Upper lobe of right lung (tissue), 1 donor: ENCODE data around the gene ZNF394. TPM values are rescaled to one million over a fixed set of nuclear protein-coding genes. Genes with fewer than 3 reads are reported as not detected.

Experiments
- ATAC-seq: fragments of 200-7000 bp; cut with Tn5 transposase; one replicate; pipeline ENCODE4 v1.9.1; 2020; ENCODE audit warnings: mild to moderate bottlenecking, moderate library complexity
- DNase-seq: peaks from one replicate; pipeline ENCODE4 v3.0.0-alpha.2; 2020
- H3K27ac ChIP-seq: fragments of 200-600 bp; one replicate; pipeline ENCODE4 v1.8.0; 2022
- H3K27me3 ChIP-seq: fragments of 200-600 bp; one replicate; pipeline ENCODE4 v1.8.0; 2022; ENCODE audit warnings: mild to moderate bottlenecking
- H3K36me3 ChIP-seq: fragments of 200-600 bp; one replicate; pipeline ENCODE4 v1.8.0; 2022
- H3K4me1 ChIP-seq: fragments of 200-600 bp; one replicate; pipeline ENCODE4 v1.8.0; 2022
- H3K4me3 ChIP-seq: fragments of 200-600 bp; one replicate; pipeline ENCODE4 v1.8.0; 2022; ENCODE audit warnings: mild to moderate bottlenecking
- H3K9me3 ChIP-seq: fragments of 200-600 bp; one replicate; pipeline ENCODE4 v1.8.0; 2022
- CTCF ChIP-seq: fragments of 200-600 bp; IDR thresholded peaks from one replicate; pipeline ENCODE4 v1.8.0; 2022; ENCODE audit warnings: antibody characterized with exemption
- intact Hi-C: fragments of 100-400 bp; cut with DNase I; formaldehyde crosslinking; loops from one replicate; pipeline ENCODE4 v1.11.0; 2022
- total RNA-seq: library from RNA; stranded (reverse); fragmentation: NEBNext Ultra II Directional; extraction: Animal tissue kit (Norgen Biotek cat#: 25700); gene quantifications from one replicate; pipeline ENCODE4 v1.2.1, GENCODE V29; 2021
- donor health status: DM: no; HTN: yes; CAD: no; lungs with severe emphysema.

Gene ZNF394
- total RNA-seq, 1 donor from 2014 or later, result 34.5 TPM

GRCh38 chr7:99540542-99540941, 40.5 kb upstream of the ZNF394 start:
- intact Hi-C loops, result no loop called here
- peaks cover 18% of the 10 kb centered on the region for H3K9me3 ChIP-seq
- DNase-seq (no peak), ATAC-seq (no peak)
- no peak overlapping the region for H3K4me3 ChIP-seq
- H3K27me3 ChIP-seq, result no peaks in the 10 kb centered on the region
- no peak overlapping the region for H3K27ac ChIP-seq
- H3K4me1 ChIP-seq, result no peaks in the 10 kb centered on the region
- H3K36me3 ChIP-seq, result no peaks in the 10 kb centered on the region
- no peak for TF ChIP-seq CTCF

DNA sequence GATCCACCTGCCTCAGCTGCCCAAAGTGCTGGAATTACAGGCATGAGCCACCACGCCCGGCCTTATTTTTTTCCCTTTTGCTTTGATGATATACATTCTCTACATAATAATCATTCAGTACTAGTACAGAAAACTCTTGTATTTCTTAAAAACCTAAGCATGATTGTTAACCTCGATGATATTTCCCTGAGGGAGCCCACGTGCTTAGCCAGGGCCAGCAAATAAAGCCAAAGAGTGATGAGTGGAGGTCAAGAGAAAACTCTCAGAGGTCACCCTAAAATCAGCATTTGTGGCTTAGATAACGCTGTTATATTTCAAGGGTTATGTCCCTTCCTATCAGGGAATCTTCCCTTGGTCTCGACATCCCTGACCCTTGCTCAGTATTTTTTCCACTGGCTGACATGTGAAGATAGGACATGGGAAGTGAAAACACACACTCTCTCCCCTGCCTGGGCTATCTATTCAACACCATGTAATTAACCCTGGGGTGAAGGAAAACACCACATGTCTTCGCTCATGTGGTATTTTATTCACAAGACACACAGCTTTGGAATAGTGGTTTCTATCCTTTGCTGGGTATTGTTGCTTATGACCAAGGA, 39.2 kb upstream of the ZNF394 start:
- H3K27ac ChIP-seq, result no peak overlapping the region
- DNase-seq (no peak), ATAC-seq (no peak)
- H3K36me3 ChIP-seq, result no peaks in the 10 kb centered on the region
- peaks cover 18% of the 10 kb centered on the region for H3K9me3 ChIP-seq
- no peaks in the 10 kb centered on the region for H3K27me3 ChIP-seq
- no peaks in the 10 kb centered on the region for H3K4me1 ChIP-seq
- intact Hi-C loops, result no loop called here
- no peak for TF ChIP-seq CTCF
- no peak overlapping the region for H3K4me3 ChIP-seq

DNA sequence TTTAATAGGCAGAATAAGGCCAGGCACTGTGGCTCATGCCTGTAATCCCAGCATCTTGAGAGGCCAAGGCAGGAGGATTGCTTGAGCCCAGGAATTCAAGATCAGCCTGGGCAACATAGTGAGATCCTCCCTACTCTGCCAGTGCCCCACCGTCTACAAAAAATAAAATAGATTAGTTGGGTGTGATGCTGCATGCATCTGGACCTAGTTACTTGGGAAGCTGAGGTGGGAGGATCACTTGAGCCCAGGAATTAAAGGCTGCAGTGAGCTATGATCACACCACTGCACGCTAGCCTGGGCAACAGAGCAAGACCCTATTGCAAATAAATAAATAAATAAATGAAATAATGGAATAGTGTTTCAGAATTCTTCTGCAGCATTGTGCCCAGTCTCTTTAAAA, 35.6 kb upstream of the ZNF394 start:
- Histone ChIP-seq H3K4me1 (no peaks in the 10 kb centered on the region), H3K36me3 (peaks cover 9% of the 10 kb centered on the region), H3K9me3 (peaks cover 26% of the 10 kb centered on the region), H3K4me3 (no peak overlapping the region), H3K27me3 (no peaks in the 10 kb centered on the region), H3K27ac (no peak overlapping the region)
- TF ChIP-seq CTCF, result no peak
- intact Hi-C loops, result no loop called here
- DNase-seq (no peak), ATAC-seq (no peak)

DNA sequence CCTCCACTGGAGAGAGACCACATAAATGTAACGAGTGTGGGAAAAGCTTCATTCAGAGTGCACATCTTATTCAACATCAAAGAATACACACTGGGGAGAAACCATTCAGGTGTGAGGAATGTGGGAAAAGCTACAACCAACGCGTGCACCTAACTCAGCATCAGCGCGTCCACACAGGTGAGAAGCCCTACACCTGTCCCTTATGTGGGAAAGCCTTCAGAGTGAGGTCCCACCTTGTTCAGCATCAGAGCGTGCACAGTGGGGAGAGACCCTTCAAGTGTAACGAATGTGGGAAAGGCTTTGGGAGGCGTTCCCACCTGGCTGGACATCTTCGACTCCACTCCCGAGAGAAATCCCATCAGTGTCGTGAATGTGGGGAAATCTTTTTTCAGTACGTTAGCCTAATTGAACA, 31.3 kb upstream of the ZNF394 start:
- peaks cover 22% of the 10 kb centered on the region for H3K36me3 ChIP-seq
- no peak for TF ChIP-seq CTCF
- no peaks in the 10 kb centered on the region for H3K27me3 ChIP-seq
- H3K4me3 ChIP-seq, result no peak overlapping the region
- no peak for DNase-seq
- intact Hi-C loops, result no loop called here
- H3K4me1 ChIP-seq, result no peaks in the 10 kb centered on the region
- ATAC-seq, result no peak
- H3K27ac ChIP-seq, result no peak overlapping the region
- H3K9me3 ChIP-seq, result peaks cover 30% of the 10 kb centered on the region

DNA sequence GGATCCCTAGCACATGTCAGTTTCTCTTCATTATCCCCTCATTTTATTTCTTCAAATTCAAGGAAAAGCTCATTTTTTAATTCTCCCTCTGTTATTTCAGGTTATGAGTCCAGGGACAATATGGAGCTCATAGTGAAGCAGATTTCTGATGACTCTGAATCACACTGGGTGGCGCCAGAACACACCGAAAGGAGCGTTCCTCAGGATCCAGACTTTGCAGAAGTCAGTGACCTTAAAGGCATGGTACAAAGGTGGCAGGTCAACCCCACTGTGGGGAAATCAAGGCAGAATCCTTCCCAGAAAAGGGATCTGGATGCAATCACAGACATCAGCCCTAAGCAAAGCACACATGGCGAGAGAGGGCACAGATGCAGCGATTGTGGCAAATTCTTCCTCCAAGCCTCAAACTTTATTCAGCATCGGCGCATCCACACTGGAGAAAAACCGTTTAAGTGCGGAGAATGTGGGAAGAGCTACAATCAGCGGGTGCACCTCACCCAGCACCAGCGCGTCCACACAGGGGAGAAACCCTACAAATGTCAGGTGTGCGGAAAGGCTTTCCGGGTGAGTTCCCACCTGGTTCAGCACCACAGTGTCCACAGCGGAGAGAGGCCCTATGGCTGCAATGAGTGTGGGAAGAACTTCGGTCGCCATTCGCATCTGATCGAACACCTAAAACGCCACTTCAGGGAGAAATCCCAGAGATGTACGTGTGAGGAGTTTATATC, 25.8 kb upstream of the ZNF394 start:
- Histone ChIP-seq H3K27me3 (no peaks in the 10 kb centered on the region), H3K4me1 (no peaks in the 10 kb centered on the region), H3K27ac (no peak overlapping the region), H3K9me3 (peaks cover 11% of the 10 kb centered on the region), H3K36me3 (peaks cover 41% of the 10 kb centered on the region), H3K4me3 (no peak overlapping the region)
- peak; percentile 17 for TF ChIP-seq CTCF
- peak; percentile 62 for ATAC-seq
- DNase-seq, result no peak
- intact Hi-C loops, result no loop called here
